HCT116 (cell line): ENCODE results near the gene ASB6. TPM values are rescaled to one million over a fixed set of nuclear protein-coding genes. Genes with fewer than 3 reads are reported as not detected.
"Not testable (repeated sequence)": the region's sequence is repeated elsewhere in the genome, so short reads cannot be mapped to it uniquely, and the experiment has no call there.

Experiments used
- ATAC-seq: fragments of 200-7000 bp; cut with Tn5 transposase; 2 replicates; pipeline ENCODE4 v1.9.1; 2020; ENCODE audit warnings: mild to moderate bottlenecking, moderate library complexity
- BruUV-seq: library from RNA; stranded (reverse); fragments of 400-500 nt; replicated peaks from 2 replicates; lab custom pipeline; 2021; lab: Mats Ljungman, UMichigan
- CTCF ChIA-PET: fragments of 300-600 bp; sonication (Branson Sonifier 250); formaldehyde crosslinking; loops from one replicate; lab custom pipeline; 2021; ENCODE audit warnings: antibody characterized with exemption; lab: Charles Lee
- POLR2A ChIA-PET: fragments of 300-600, 350-600 bp; sonication (Branson Sonifier 250); formaldehyde crosslinking; loops from one replicate; lab custom pipeline; 2021; ENCODE audit warnings: antibody characterized with exemption; lab: Charles Lee
- RAD21 ChIA-PET, 2 experiments: fragments of 300-600 bp; sonication (Branson Sonifier 250); formaldehyde crosslinking; loops; one replicate each; lab custom pipeline; 2023; ENCODE audit warnings: low total read pairs in 2 of 2; ENCODE audit not compliant: uncharacterized antibody in 2 of 2, unreplicated experiment in 2 of 2, low non-redundant PET in 1 of 2; lab: Charles Lee
- DNase-seq: peaks from one replicate; pipeline ENCODE4 v3.0.0-alpha.2; 2010; ENCODE audit warnings: low read depth, low spot score
- H2AFZ ChIP-seq: fragments of 200-600 bp; shearing (Covaris generic), sonication (generic); 2 replicates; pipeline ENCODE4 v1.6.1; 2017; ENCODE audit warnings: low read depth, mixed run types, mixed read lengths, antibody characterized with exemption, low read length; ENCODE audit not compliant: poor library complexity, severe bottlenecking
- H3K27ac ChIP-seq: 2 replicates; pipeline ENCODE4 v1.5.1; 2012; ENCODE audit warnings: low read depth, low read length
- H3K27me3 ChIP-seq: fragments of 200-600 bp; sonication (generic); 2 replicates; pipeline ENCODE4 v1.6.1; 2016; ENCODE audit warnings: mixed run types, low read length, mixed read lengths; ENCODE audit not compliant: insufficient read depth
- H3K36me3 ChIP-seq, 2 experiments: fragments of 200-500 bp in 1 of 2; fragments of 200-600 bp in 1 of 2; sonication (Bioruptor generic) in 1 of 2; sonication (generic) in 1 of 2; 2 replicates each; pipeline versions ENCODE4 v1.5.1 to v1.6.1; 2014 to 2016; ENCODE audit warnings: low read length in 2 of 2, inconsistent platforms in 1 of 2, mixed read lengths in 1 of 2, mixed run types in 1 of 2; ENCODE audit not compliant: insufficient read depth in 2 of 2, control insufficient read depth in 1 of 2
- H3K4me1 ChIP-seq, 2 experiments: fragments of 200-600 bp in 1 of 2; sonication (generic) in 1 of 2; 2 replicates each; pipeline versions ENCODE4 v1.5.1 to v1.6.1; 2012 to 2017; ENCODE audit warnings: low read length in 2 of 2, inconsistent platforms in 1 of 2, mild to moderate bottlenecking in 1 of 2, mixed read lengths in 1 of 2, mixed run types in 1 of 2, moderate library complexity in 1 of 2; ENCODE audit not compliant: insufficient read depth in 2 of 2, control insufficient read depth in 1 of 2
- H3K4me2 ChIP-seq: fragments of 200-600 bp; sonication (generic); 2 replicates; pipeline ENCODE4 v1.6.1; 2017; ENCODE audit warnings: mixed run types, low read length, mixed read lengths
- H3K4me3 ChIP-seq, 2 experiments: fragments of 200-600 bp in 1 of 2; sonication (generic) in 1 of 2; replicated peaks in 1 of 2; 2 replicates each; pipeline ENCODE4 v1.5.1; 2011 to 2016; ENCODE audit warnings: low read length in 2 of 2, control low read depth in 1 of 2, low read depth in 1 of 2, mild to moderate bottlenecking in 1 of 2, mixed read lengths in 1 of 2, mixed run types in 1 of 2
- H3K79me2 ChIP-seq: fragments of 200-600 bp; sonication (generic); 2 replicates; pipeline ENCODE4 v1.6.1; 2017; ENCODE audit warnings: mild to moderate bottlenecking, mixed run types, low read length, moderate library complexity, mixed read lengths; ENCODE audit not compliant: insufficient read depth
- H3K9ac ChIP-seq: fragments of 200-600 bp; sonication (generic); 2 replicates; pipeline ENCODE4 v1.6.1; 2016; ENCODE audit warnings: low read length, mixed read lengths
- H3K9me2 ChIP-seq: fragments of 200-600 bp; sonication (generic), shearing (Covaris generic); 2 replicates; pipeline ENCODE4 v1.6.1; 2017; ENCODE audit warnings: mixed run types, mild to moderate bottlenecking, moderate library complexity; ENCODE audit not compliant: insufficient read depth
- H3K9me3 ChIP-seq, 2 experiments: fragments of 200-500 bp in 1 of 2; fragments of 200-600 bp in 1 of 2; sonication (Bioruptor generic) in 1 of 2; sonication (generic) in 1 of 2; 2 replicates each; pipeline ENCODE4 v1.6.1; 2014 to 2017; ENCODE audit warnings: low read length in 2 of 2, mixed read lengths in 2 of 2, inconsistent platforms in 1 of 2, low read depth in 1 of 2, mild to moderate bottlenecking in 1 of 2, mixed run types in 1 of 2, moderate library complexity in 1 of 2; ENCODE audit not compliant: control insufficient read depth in 1 of 2, insufficient read depth in 1 of 2
- H4K20me1 ChIP-seq: fragments of 200-600 bp; sonication (generic), shearing (Covaris generic); 2 replicates; pipeline ENCODE4 v1.6.1; 2017; ENCODE audit warnings: mixed run types, mild to moderate bottlenecking, moderate library complexity; ENCODE audit not compliant: insufficient read depth
- EGR1 ChIP-seq: IDR thresholded peaks from 2 replicates; pipeline ENCODE4 v1.6.1; 2012; ENCODE audit warnings: low read depth
- POLR2AphosphoS5 ChIP-seq: IDR thresholded peaks from 2 replicates; pipeline ENCODE4 v1.6.1; 2011; ENCODE audit warnings: mild to moderate bottlenecking, low read depth, low read length, moderate library complexity
- RAD21 ChIP-seq: IDR thresholded peaks from 2 replicates; pipeline ENCODE4 v1.6.1; 2012; ENCODE audit warnings: low read depth, mild to moderate bottlenecking
- TCF7L2 ChIP-seq: IDR thresholded peaks from 2 replicates; pipeline ENCODE4 v1.7.0; 2011; ENCODE audit warnings: borderline replicate concordance, inconsistent platforms; ENCODE audit not compliant: insufficient read depth, insufficient read length; ENCODE audit errors: extremely low read depth
- ZNF274 ChIP-seq: fragments of 200-500 bp; sonication (Bioruptor generic); IDR thresholded peaks from 2 replicates; pipeline ENCODE4 v1.6.1; 2014; ENCODE audit warnings: mild to moderate bottlenecking, low read depth, low read length, inconsistent platforms
- intact Hi-C: fragments of 100-400 bp; cut with micrococcal nuclease; formaldehyde crosslinking; loops from 2 replicates; pipeline ENCODE4 v1.10.0; 2022
- total RNA-seq: library from RNA; stranded (reverse); gene quantifications from one replicate; pipeline ENCODE4 v1.2.1, GENCODE V29; 2021; ENCODE audit not compliant: unreplicated experiment
- TF ChIP-seq, protein P1 (sequence below): IDR thresholded peaks from 2 replicates; pipeline ENCODE4 v1.6.1; 2012

The ASB6 gene
- total RNA-seq, 1 experiment from 2014 or later: 21.6 TPM

DNA sequence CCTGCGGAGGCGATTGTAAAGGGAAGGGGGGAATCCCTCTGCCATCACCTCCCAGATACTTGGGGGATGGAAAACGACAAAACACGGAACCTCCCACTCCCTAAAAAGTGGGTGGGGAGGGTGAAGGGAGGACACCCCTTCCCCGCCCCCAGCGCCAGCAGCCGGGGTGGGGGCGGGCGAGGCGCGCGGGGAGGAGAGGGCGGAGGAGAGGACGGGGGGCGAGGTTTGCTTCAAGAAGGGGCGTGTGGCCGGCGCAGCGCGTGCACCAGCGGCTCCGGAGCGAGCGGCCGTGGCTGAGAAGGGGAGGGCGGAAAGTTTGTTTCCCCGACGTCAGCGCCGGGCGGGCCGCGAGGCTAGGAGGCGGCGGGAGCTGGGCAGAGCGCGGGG is 23.4 kb upstream of the ASB6 start, which contains the start of gene PRRX2:
Gene PRRX2 (plus strand): TSS at position 259 of the 387 bp plus-strand sequence. CDS start 221 bp downstream, outside the sequence.
- intact Hi-C loops: no loop called here
- TF ChIP-seq EGR1 (peak; percentile 45; the same call in 1 of the 2 replicates), ZNF274 (no peak), POLR2AphosphoS5 (peak; percentile 44; the same call in 1 of the 2 replicates)
- TF ChIP-seq, protein P1, sequence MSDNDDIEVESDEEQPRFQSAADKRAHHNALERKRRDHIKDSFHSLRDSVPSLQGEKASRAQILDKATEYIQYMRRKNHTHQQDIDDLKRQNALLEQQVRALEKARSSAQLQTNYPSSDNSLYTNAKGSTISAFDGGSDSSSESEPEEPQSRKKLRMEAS: peak; percentile 68; the same call in 1 of the 2 replicates
- TF ChIP-seq, all 23 proteins: peak for 3
- Histone ChIP-seq H3K9me2 (no peaks in the 10 kb centered on the region), H3K79me2 (peaks cover 10% of the 10 kb centered on the region; the same call in 1 of the 2 replicates), H3K27ac (peak within 1 kb of the TSS; percentile 76; the same call in 1 of the 2 replicates), H3K36me3 (no peaks in the 10 kb centered on the region), H2AFZ (peak within 1 kb of the TSS; percentile 90), H3K4me3 (peak within 1 kb of the TSS; percentile 70 to 71), H4K20me1 (no peaks in the 10 kb centered on the region), H3K27me3 (no peaks in the 10 kb centered on the region), H3K9me3 (no peaks in the 10 kb centered on the region), H3K9ac (peak within 1 kb of the TSS; percentile 71), H3K4me1 (peaks cover 15 to 27% of the 10 kb centered on the region in 2 experiments), H3K4me2 (peak within 1 kb of the TSS; percentile 97)
- RAD21 ChIA-PET: no interaction called here
- POLR2A ChIA-PET: no interaction called here
- ATAC-seq (peak; percentile 81), DNase-seq (no peak)
- BruUV-seq: no TSS peak
- CTCF ChIA-PET: no interaction called here

DNA sequence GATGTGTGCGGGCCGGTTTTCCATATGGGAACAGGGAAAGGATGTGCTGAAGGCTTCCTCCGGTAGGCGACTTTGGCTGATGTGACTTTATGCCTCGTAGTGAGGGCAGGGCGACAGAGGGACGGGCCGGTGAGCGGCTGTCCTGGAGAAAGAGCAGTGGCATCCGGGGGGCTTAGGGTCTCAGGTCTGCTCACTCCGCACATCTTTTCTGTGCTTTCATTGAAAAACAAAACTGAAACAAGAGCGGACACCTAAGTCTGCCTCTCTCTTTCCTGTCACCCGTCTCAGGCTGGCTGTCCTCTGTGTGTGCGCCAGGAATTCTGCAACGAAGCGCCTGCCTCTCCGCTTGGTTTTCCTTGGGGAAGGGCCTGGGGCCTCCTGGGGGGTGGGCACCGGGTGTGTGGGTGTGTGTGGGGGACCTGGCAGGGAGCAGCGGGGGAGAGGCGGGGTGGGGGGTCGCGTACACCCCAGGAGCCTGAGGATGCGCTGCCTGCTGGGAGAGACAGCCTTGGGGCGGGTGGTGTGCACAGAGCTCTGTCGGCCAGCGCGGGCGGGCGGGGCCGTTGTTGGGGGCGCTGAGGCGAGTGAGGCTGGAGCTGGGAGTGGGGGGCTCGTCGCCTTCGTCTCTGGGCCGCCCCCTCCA is 22.9 kb upstream of the ASB6 start:
- Histone ChIP-seq H2AFZ (peak overlapping the region; percentile 90), H3K27me3 (no peaks in the 10 kb centered on the region), H3K9me2 (no peaks in the 10 kb centered on the region), H3K4me2 (peak overlapping the region; percentile 97), H4K20me1 (no peaks in the 10 kb centered on the region), H3K79me2 (peaks cover 10% of the 10 kb centered on the region; the same call in 1 of the 2 replicates), H3K4me1 (peaks cover 15 to 27% of the 10 kb centered on the region in 2 experiments), H3K4me3 (peak overlapping the region; percentile 70 to 71), H3K9me3 (no peaks in the 10 kb centered on the region), H3K36me3 (no peaks in the 10 kb centered on the region), H3K27ac (no peak overlapping the region; the same call in 1 of the 2 replicates), H3K9ac (peak overlapping the region; percentile 58)
- CTCF ChIA-PET: no interaction called here
- POLR2A ChIA-PET: no interaction called here
- RAD21 ChIA-PET: no interaction called here
- intact Hi-C loops: no loop called here
- no TSS peak for BruUV-seq
- TF ChIP-seq TCF7L2 (no peak), POLR2AphosphoS5 (no peak), RAD21 (no peak)
- DNase-seq (no peak), ATAC-seq (peak; percentile 60)

DNA sequence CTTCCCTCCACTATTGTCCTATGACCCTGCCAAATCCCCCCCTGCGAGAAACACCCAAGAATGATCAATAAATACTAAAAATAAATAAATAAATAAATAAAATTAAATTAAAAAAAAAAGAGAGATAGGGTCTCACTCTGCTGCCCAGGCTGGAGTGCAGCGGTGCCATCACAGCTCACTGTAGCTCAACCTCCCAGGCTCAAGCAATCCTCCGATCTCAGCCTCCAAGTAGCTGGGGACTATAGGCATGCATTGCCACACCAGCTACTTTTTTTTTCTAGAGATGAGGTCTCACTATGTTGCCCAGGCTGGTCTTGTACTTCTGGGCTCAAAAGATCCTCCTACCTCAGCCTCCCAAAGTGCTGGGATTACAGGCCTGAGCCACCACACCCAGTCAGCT is 20.3 kb upstream of the ASB6 start:
- not testable (repeated sequence) for H3K27me3 ChIP-seq, ATAC-seq
- CTCF ChIA-PET: interaction anchor here (0.7 kb wide), 1 partner anchor 97 kb away, joined by 3 read pairs; no protein-coding TSS in a partner anchor

More for the DNA sequence above, 20.3 kb upstream of the ASB6 start:
- H3K9me3 ChIP-seq, RAD21 ChIA-PET, H3K27ac ChIP-seq, H3K9me2 ChIP-seq, H3K9ac ChIP-seq, H4K20me1 ChIP-seq, H2AFZ ChIP-seq, H3K79me2 ChIP-seq, DNase-seq, H3K4me2 ChIP-seq, H3K4me3 ChIP-seq, POLR2A ChIA-PET, H3K36me3 ChIP-seq, intact Hi-C loops, BruUV-seq: not testable (repeated sequence)
- H3K4me1 ChIP-seq: peaks cover 6 to 16% of the 10 kb centered on the region in 2 experiments
